ENCODE data around the gene MPRIP. TPM values are rescaled to one million over a fixed set of nuclear protein-coding genes. Genes with fewer than 3 reads are reported as not detected.

The MPRIP gene
- total RNA-seq, 1 experiment from 2014 or later, result 443 TPM

DNA sequence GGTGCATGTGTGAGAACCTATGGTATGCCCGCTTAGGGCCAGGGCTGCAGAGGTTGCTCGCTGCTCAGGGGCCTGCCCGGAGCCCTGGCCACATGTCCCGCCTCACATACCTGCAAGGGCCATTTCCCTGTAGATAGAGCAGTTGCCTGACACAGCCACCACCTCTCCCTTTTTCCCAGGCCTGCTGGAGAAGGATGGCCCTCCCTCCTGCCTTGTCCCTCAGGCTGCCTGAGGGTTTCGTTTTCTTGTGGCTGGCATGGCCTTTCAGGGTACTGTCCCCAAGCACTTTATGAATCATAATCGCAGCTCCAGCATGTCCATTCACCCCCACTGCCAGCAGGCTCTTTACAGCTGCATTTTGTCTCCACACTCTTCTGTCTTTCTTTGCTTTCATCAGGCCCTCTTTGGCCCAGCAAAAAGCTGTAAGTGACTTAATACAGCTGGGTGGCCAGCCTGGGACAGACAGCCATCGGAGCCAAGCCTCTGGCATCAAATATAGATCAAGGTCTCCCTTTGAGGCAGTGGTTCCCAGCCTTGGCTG lies 65.7 kb downstream of the MPRIP start:
- Histone ChIP-seq H3K27me3 (ENCODE audit: insufficient read depth, low read depth) (no peaks in the 10 kb centered on the region), H3K4me3 (no peak overlapping the region), H3K9me3 (ENCODE audit: insufficient read depth, low read depth) (no peaks in the 10 kb centered on the region), H3F3A (ENCODE audit: insufficient read depth, low read depth) (peaks cover 84% of the 10 kb centered on the region), H3K36me3 (ENCODE audit: low read depth) (peaks cover 36% of the 10 kb centered on the region), H3K4me1 (replicated peaks; ENCODE audit: insufficient read depth) (peaks cover 52% of the 10 kb centered on the region), H3K27ac (peak overlapping the region; percentile 60), H3K79me2 (ENCODE audit: low read depth) (peaks cover 100% of the 10 kb centered on the region), H4K20me1 (ENCODE audit: insufficient read depth) (peaks cover 99% of the 10 kb centered on the region), H2AFZ (no peak overlapping the region), H3K4me2 (peak overlapping the region; percentile 17; the same call in 1 of the 2 replicates), H3K9me2 (ENCODE audit: insufficient read depth) (no peaks in the 10 kb centered on the region)
- ChIA-PET CTCF (interaction anchor here (0.8 to 1.2 kb wide), 2 partner anchors 56 to 80 kb away, joined by 3 to 5 read pairs; no protein-coding TSS in a partner anchor), POLR2A (ENCODE audit: unreplicated experiment) (interaction anchor here (0.6 to 0.7 kb wide), 4 partner anchors 14 to 64 kb away, joined by 5 to 8 read pairs (median 6); no protein-coding TSS in a partner anchor)
- TF ChIP-seq, protein P1, sequence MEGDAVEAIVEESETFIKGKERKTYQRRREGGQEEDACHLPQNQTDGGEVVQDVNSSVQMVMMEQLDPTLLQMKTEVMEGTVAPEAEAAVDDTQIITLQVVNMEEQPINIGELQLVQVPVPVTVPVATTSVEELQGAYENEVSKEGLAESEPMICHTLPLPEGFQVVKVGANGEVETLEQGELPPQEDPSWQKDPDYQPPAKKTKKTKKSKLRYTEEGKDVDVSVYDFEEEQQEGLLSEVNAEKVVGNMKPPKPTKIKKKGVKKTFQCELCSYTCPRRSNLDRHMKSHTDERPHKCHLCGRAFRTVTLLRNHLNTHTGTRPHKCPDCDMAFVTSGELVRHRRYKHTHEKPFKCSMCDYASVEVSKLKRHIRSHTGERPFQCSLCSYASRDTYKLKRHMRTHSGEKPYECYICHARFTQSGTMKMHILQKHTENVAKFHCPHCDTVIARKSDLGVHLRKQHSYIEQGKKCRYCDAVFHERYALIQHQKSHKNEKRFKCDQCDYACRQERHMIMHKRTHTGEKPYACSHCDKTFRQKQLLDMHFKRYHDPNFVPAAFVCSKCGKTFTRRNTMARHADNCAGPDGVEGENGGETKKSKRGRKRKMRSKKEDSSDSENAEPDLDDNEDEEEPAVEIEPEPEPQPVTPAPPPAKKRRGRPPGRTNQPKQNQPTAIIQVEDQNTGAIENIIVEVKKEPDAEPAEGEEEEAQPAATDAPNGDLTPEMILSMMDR (conservative IDR thresholded peaks at IDR 0.05), result no peak
- TF ChIP-seq EZH2 (IDR thresholded peaks at IDR 0.05; ENCODE audit: low read depth), result no peak
- intact Hi-C loops (cut with micrococcal nuclease; ENCODE audit: unreplicated experiment), result no loop called here
- no TSS peak for BruUV-seq (replicated peaks)
- DNase-seq, result peak; percentile 64 to 84

DNA sequence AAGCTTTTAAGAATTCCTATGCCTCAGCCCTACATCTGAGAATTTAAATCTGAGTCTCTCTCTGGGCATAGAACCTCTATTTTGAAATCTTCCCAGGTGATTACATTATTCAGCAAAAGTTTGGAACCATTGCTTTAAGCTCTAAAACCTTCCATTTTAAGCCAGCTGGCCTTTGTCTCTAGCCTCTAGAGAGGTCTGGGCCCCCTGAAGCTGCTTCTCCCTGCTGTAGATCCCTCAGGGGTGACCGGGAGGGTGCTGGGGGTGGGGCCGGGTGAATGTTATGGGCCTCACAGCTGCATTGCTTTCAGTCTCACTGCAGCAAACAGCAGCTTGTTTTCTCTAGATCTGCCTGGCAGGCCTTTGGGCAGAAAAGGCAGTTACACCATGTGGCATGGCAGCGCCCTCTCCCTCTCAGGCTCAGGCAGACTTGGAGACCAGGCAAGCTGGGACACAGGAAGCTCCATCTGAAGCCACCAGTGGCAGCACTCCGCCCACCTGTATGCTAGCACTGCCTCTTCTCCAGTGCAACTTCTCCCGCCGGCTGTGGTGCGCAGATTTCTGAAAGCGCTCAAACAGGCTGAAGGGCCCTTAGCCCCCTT lies 66.3 kb downstream of the MPRIP start:
- no TSS peak for BruUV-seq (replicated peaks)
- ChIA-PET CTCF (interaction anchor here (0.8 to 1.2 kb wide), 2 partner anchors 56 to 81 kb away, joined by 3 to 5 read pairs; no protein-coding TSS in a partner anchor), POLR2A (ENCODE audit: unreplicated experiment) (interaction anchor here (0.6 to 0.7 kb wide), 4 partner anchors 14 to 64 kb away, joined by 5 to 8 read pairs (median 6); no protein-coding TSS in a partner anchor)
- Histone ChIP-seq H3K27me3 (ENCODE audit: insufficient read depth, low read depth) (no peaks in the 10 kb centered on the region), H3K4me2 (peak overlapping the region; percentile 44; the same call in 1 of the 2 replicates), H3K36me3 (ENCODE audit: low read depth) (peaks cover 35% of the 10 kb centered on the region), H4K20me1 (ENCODE audit: insufficient read depth) (peaks cover 99% of the 10 kb centered on the region), H3F3A (ENCODE audit: insufficient read depth, low read depth) (peaks cover 84% of the 10 kb centered on the region), H2AFZ (no peak overlapping the region), H3K9me2 (ENCODE audit: insufficient read depth) (no peaks in the 10 kb centered on the region), H3K27ac (peak overlapping the region; percentile 60), H3K79me2 (ENCODE audit: low read depth) (peaks cover 100% of the 10 kb centered on the region), H3K9me3 (ENCODE audit: insufficient read depth, low read depth) (no peaks in the 10 kb centered on the region), H3K4me3 (no peak overlapping the region), H3K4me1 (replicated peaks; ENCODE audit: insufficient read depth) (peaks cover 52% of the 10 kb centered on the region)
- TF ChIP-seq, protein P1 (conservative IDR thresholded peaks at IDR 0.05), result no peak
- no peak for TF ChIP-seq EZH2 (IDR thresholded peaks at IDR 0.05; ENCODE audit: low read depth)
- DNase-seq, result peak in 1 of 2 experiments; percentile 41
- intact Hi-C loops (cut with micrococcal nuclease; ENCODE audit: unreplicated experiment), result no loop called here

DNA sequence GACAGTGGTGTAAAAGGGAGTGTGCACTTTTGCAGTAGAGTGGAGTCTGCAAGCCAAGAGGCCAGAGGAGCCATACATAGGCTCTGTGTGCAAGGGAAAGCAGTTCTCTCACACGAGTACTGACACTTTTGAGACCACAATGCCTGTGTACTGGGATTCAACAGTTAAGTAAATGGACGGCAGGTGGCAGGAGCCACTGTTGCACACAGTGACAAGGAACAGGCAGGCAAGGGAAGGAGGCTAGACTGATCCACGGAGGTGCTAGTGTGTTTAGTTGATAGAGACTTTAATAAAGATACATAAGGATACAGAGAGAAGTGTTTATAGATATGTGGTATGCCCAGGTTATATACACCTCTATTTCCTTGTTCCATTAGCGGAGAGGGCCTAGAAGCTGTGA lies 67.0 kb downstream of the MPRIP start:
- H3K9me3 ChIP-seq (ENCODE audit: insufficient read depth, low read depth), result no peaks in the 10 kb centered on the region
- POLR2A ChIA-PET (ENCODE audit: unreplicated experiment), result interaction anchor here (0.6 kb wide), 2 partner anchors 42 to 88 kb away, joined by 6 to 7 read pairs; no protein-coding TSS in a partner anchor
- intact Hi-C loops (cut with micrococcal nuclease; ENCODE audit: unreplicated experiment), result no loop called here
- BruUV-seq (replicated peaks), result no TSS peak
- H3K4me3 ChIP-seq, result no peak overlapping the region
- CTCF ChIA-PET, result interaction anchor here (0.5 kb wide), 1 partner anchor 32 kb away, joined by 3 read pairs; no protein-coding TSS in a partner anchor
- H3K27ac ChIP-seq, result peak overlapping the region; percentile 60
- TF ChIP-seq EZH2 (IDR thresholded peaks at IDR 0.05; ENCODE audit: low read depth), result no peak
- TF ChIP-seq, protein P1 (conservative IDR thresholded peaks at IDR 0.05), result no peak
- H3K4me1 ChIP-seq (replicated peaks; ENCODE audit: insufficient read depth), result peaks cover 52% of the 10 kb centered on the region
- peaks cover 84% of the 10 kb centered on the region for H3F3A ChIP-seq (ENCODE audit: insufficient read depth, low read depth)
- H3K36me3 ChIP-seq (ENCODE audit: low read depth), result peaks cover 28% of the 10 kb centered on the region
- no peaks in the 10 kb centered on the region for H3K9me2 ChIP-seq (ENCODE audit: insufficient read depth)
- peaks cover 99% of the 10 kb centered on the region for H4K20me1 ChIP-seq (ENCODE audit: insufficient read depth)
- H3K27me3 ChIP-seq (ENCODE audit: insufficient read depth, low read depth), result no peaks in the 10 kb centered on the region
- no peak overlapping the region for H2AFZ ChIP-seq
- peaks cover 100% of the 10 kb centered on the region for H3K79me2 ChIP-seq (ENCODE audit: low read depth)
- DNase-seq, result no peak
- H3K4me2 ChIP-seq, result peak overlapping the region; percentile 44

All from PC-9 (cell line).